MCF 10A (cell line): ENCODE data around the gene MED13L. TPM values are rescaled to one million over a fixed set of nuclear protein-coding genes. Genes with fewer than 3 reads are reported as not detected.

Experiments used
- BruUV-seq: library from RNA; stranded (reverse); fragments of 400-500 nt; replicated peaks from 2 replicates; lab custom pipeline; 2021; lab: Mats Ljungman, UMichigan
- CTCF ChIA-PET: fragments of 300-600 bp; sonication (Branson Sonifier 250); formaldehyde crosslinking; extraction: SDS; loops from one replicate; lab custom pipeline; 2021; ENCODE audit warnings: antibody characterized with exemption, inconsistent platforms; lab: Yijun Ruan, JAX
- POLR2A ChIA-PET: fragments of 300-600, 350-650 bp; sonication (Branson Sonifier 250); formaldehyde crosslinking; extraction: SDS; loops from one replicate; lab custom pipeline; 2020; ENCODE audit warnings: antibody characterized with exemption, inconsistent platforms; lab: Yijun Ruan, JAX
- DNase-seq: peaks from one replicate; pipeline ENCODE4 v3.0.0-alpha.2; 2018; ENCODE audit not compliant: unreplicated experiment
- H3K27ac Mint-ChIP-seq: one replicate; pipeline ENCODE4 v1.8.0; 2022; ENCODE audit warnings: mild to moderate bottlenecking, low read depth, mixed read lengths; ENCODE audit not compliant: unreplicated experiment
- H3K27me3 Mint-ChIP-seq: one replicate; pipeline ENCODE4 v1.8.0; 2022; ENCODE audit warnings: mixed read lengths; ENCODE audit not compliant: insufficient read depth, unreplicated experiment
- H3K36me3 Mint-ChIP-seq: one replicate; pipeline ENCODE4 v1.8.0; 2022; ENCODE audit warnings: mild to moderate bottlenecking, moderate library complexity, mixed read lengths; ENCODE audit not compliant: insufficient read depth, unreplicated experiment
- H3K4me1 Mint-ChIP-seq: one replicate; pipeline ENCODE4 v1.8.0; 2022; ENCODE audit warnings: mixed read lengths; ENCODE audit not compliant: insufficient read depth, unreplicated experiment
- H3K4me3 Mint-ChIP-seq: one replicate; pipeline ENCODE4 v1.8.0; 2022; ENCODE audit warnings: mild to moderate bottlenecking, moderate library complexity, mixed read lengths; ENCODE audit not compliant: unreplicated experiment
- H3K9me3 Mint-ChIP-seq: one replicate; pipeline ENCODE4 v1.8.0; 2022; ENCODE audit warnings: mixed read lengths; ENCODE audit not compliant: unreplicated experiment
- CTCF ChIP-seq: fragments of 200-600 bp; IDR thresholded peaks from one replicate; pipeline ENCODE4 v1.8.0; 2022; ENCODE audit warnings: antibody characterized with exemption, mild to moderate bottlenecking; ENCODE audit not compliant: unreplicated experiment
- intact Hi-C: fragments of 100-400 bp; cut with micrococcal nuclease; formaldehyde crosslinking; loops from 2 replicates; pipeline ENCODE4 v1.14.1; 2022
- total RNA-seq: library from RNA; stranded (reverse); gene quantifications from 2 replicates; pipeline ENCODE4 v1.2.3, GENCODE V29; 2022

Gene MED13L
- total RNA-seq, 1 experiment from 2014 or later: 91.6 TPM

GRCh38 chr12:116172224-116172849 is 105.2 kb downstream of the MED13L start:
- POLR2A ChIA-PET: interaction anchor here (0.8 to 1.3 kb wide), 6 partner anchors 9 to 148 kb away, joined by 3 to 4 read pairs (median 3); no protein-coding TSS in a partner anchor
- Mint-ChIP-seq H3K27ac (peak overlapping the region; percentile 40), H3K4me3 (peak overlapping the region; percentile 17), H3K36me3 (no peaks in the 10 kb centered on the region), H3K27me3 (no peaks in the 10 kb centered on the region), H3K4me1 (peaks cover 15% of the 10 kb centered on the region), H3K9me3 (no peaks in the 10 kb centered on the region)
- CTCF ChIA-PET: interaction anchor here (1.0 to 1.9 kb wide), 3 partner anchors 27 to 64 kb away, joined by 3 to 6 read pairs (median 3); no protein-coding TSS in a partner anchor
- no TSS peak for BruUV-seq
- intact Hi-C loops: no loop called here
- peak; percentile 27 for DNase-seq
- no peak for TF ChIP-seq CTCF

GRCh38 chr12:116171549-116171948 is 105.9 kb downstream of the MED13L start:
- intact Hi-C loops: no loop called here
- no peaks in the 10 kb centered on the region for H3K36me3 Mint-ChIP-seq
- no peak for DNase-seq
- H3K4me1 Mint-ChIP-seq: peaks cover 18% of the 10 kb centered on the region
- ChIA-PET POLR2A (interaction anchor here (0.8 to 1.3 kb wide), 6 partner anchors 8 to 147 kb away, joined by 3 to 4 read pairs (median 3); no protein-coding TSS in a partner anchor), CTCF (interaction anchor here (1.3 to 1.9 kb wide), 2 partner anchors 28 to 65 kb away, joined by 3 to 6 read pairs; no protein-coding TSS in a partner anchor)
- peak overlapping the region; percentile 40 for H3K27ac Mint-ChIP-seq
- H3K27me3 Mint-ChIP-seq: no peaks in the 10 kb centered on the region
- H3K9me3 Mint-ChIP-seq: no peaks in the 10 kb centered on the region
- BruUV-seq: no TSS peak
- peak overlapping the region; percentile 17 for H3K4me3 Mint-ChIP-seq
- TF ChIP-seq CTCF: no peak

- Mint-ChIP-seq H3K4me3 (no peak overlapping the region), H3K4me1 (peaks cover 41% of the 10 kb centered on the region), H3K27ac (no peak overlapping the region), H3K27me3 (no peaks in the 10 kb centered on the region), H3K36me3 (peaks cover 5% of the 10 kb centered on the region), H3K9me3 (no peaks in the 10 kb centered on the region)
- ChIA-PET CTCF (interaction anchor here (2.7 kb wide), 1 partner anchor 67 kb away, joined by 8 read pairs; no protein-coding TSS in a partner anchor), POLR2A (no interaction called here)
- no peak for DNase-seq
- TF ChIP-seq CTCF: no peak
- no TSS peak for BruUV-seq
- intact Hi-C loops: no loop called here
Observed at GRCh38 chr12:116169071-116169470, 108.4 kb downstream of the MED13L start.

GRCh38 chr12:116166306-116166705 is 111.2 kb downstream of the MED13L start:
- CTCF ChIA-PET: interaction anchor here (1.1 kb wide), 1 partner anchor 10 kb away, joined by 3 read pairs; no protein-coding TSS in a partner anchor
- Mint-ChIP-seq H3K9me3 (no peaks in the 10 kb centered on the region), H3K36me3 (peaks cover 5% of the 10 kb centered on the region), H3K27ac (peak overlapping the region; percentile 71), H3K27me3 (no peaks in the 10 kb centered on the region), H3K4me1 (peaks cover 34% of the 10 kb centered on the region), H3K4me3 (no peak overlapping the region)
- POLR2A ChIA-PET: interaction anchor here (1.6 kb wide), 1 partner anchor 35 kb away, joined by 3 read pairs; no protein-coding TSS in a partner anchor
- no TSS peak for BruUV-seq
- intact Hi-C loops: no loop called here
- no peak for TF ChIP-seq CTCF
- no peak for DNase-seq
